Ramos (cell line): Measurements from ENCODE around the gene TBCK.
"Not testable (repeated sequence)": the region's sequence is repeated elsewhere in the genome, so short reads cannot be mapped to it uniquely, and the experiment has no call there.

Experiments
- in situ Hi-C: fragments of 300-500 bp; cut with MboI; formaldehyde crosslinking; loops from one replicate; pipeline ENCODE4 v1.14.3; 2022; ENCODE audit warnings: low sequenced_read_pairs; ENCODE audit not compliant: unreplicated experiment

The TBCK gene

GRCh38 chr4:106140601-106141000, 175.4 kb downstream of the TBCK start:
- in situ Hi-C loops, result no loop called here

GRCh38 chr4:106136777-106137331, 179.2 kb downstream of the TBCK start:
- in situ Hi-C loops, result no loop called here

GRCh38 chr4:106132045-106132444, 184.0 kb downstream of the TBCK start:
- in situ Hi-C loops, result no loop called here

GRCh38 chr4:106126062-106126461, 189.9 kb downstream of the TBCK start:
- in situ Hi-C loops, result no loop called here

- in situ Hi-C loops, result not testable (repeated sequence)
Observed at GRCh38 chr4:106119949-106120555, 196.0 kb downstream of the TBCK start.

- in situ Hi-C loops, result no loop called here
Observed at GRCh38 chr4:106116025-106116424, 200.0 kb downstream of the TBCK start.

GRCh38 chr4:106114270-106114669, 201.7 kb downstream of the TBCK start:
- in situ Hi-C loops, result no loop called here

- in situ Hi-C loops, result not testable (repeated sequence)
Observed at GRCh38 chr4:106111778-106112469, 204.1 kb downstream of the TBCK start.

GRCh38 chr4:106109929-106110328, 206.1 kb downstream of the TBCK start:
- in situ Hi-C loops, result no loop called here

GRCh38 chr4:106105697-106106096, 210.3 kb downstream of the TBCK start:
- in situ Hi-C loops, result no loop called here

GRCh38 chr4:106104276-106104675, 211.7 kb downstream of the TBCK start:
- in situ Hi-C loops, result no loop called here

GRCh38 chr4:106096454-106096853, 219.6 kb downstream of the TBCK start:
- in situ Hi-C loops, result no loop called here

- in situ Hi-C loops, result no loop called here
Observed at GRCh38 chr4:106095408-106095807, 220.6 kb downstream of the TBCK start.

- in situ Hi-C loops, result no loop called here
Observed at GRCh38 chr4:106092361-106093040, 223.5 kb downstream of the TBCK start.

GRCh38 chr4:106090826-106091225, 225.2 kb downstream of the TBCK start:
- in situ Hi-C loops, result no loop called here

- in situ Hi-C loops, result no loop called here
Observed at GRCh38 chr4:106083065-106083464, 232.9 kb downstream of the TBCK start.

- in situ Hi-C loops, result no loop called here
Observed at GRCh38 chr4:106080376-106080775, 235.6 kb downstream of the TBCK start.

GRCh38 chr4:106079616-106080015, 236.4 kb downstream of the TBCK start:
- in situ Hi-C loops, result no loop called here

GRCh38 chr4:106065018-106065417, 251.0 kb downstream of the TBCK start:
- in situ Hi-C loops, result no loop called here

- in situ Hi-C loops, result no loop called here
Observed at GRCh38 chr4:106063009-106063408, 253.0 kb downstream of the TBCK start.

GRCh38 chr4:106062452-106062875, 253.5 kb downstream of the TBCK start:
- in situ Hi-C loops, result no loop called here
